8988T (cell line): ENCODE data around the gene PPP3CA.

Experiments
- DNase-seq: peaks from one replicate; pipeline ENCODE4 v3.0.0; 2011

The PPP3CA gene

DNA sequence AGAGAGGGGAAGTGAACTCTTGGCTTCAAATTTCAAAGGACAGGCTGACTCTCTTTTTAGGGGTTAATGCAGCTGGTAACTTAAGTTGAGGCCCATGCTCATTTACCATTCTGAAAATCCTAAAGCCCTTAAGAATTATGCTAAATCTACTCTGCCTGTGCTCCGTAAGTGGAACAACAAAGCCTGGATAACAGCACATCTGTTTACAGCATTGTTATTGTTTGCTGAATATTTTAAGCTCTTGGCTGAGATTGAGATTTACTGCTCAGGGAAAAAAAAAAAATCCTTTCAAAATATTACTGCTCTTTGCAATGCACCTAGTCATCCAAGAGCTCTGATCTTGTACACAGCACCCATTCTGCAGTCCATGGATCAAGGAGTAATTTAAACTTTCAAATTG lies 17.7 kb downstream of the PPP3CA start:
- DNase-seq, result no peak

DNA sequence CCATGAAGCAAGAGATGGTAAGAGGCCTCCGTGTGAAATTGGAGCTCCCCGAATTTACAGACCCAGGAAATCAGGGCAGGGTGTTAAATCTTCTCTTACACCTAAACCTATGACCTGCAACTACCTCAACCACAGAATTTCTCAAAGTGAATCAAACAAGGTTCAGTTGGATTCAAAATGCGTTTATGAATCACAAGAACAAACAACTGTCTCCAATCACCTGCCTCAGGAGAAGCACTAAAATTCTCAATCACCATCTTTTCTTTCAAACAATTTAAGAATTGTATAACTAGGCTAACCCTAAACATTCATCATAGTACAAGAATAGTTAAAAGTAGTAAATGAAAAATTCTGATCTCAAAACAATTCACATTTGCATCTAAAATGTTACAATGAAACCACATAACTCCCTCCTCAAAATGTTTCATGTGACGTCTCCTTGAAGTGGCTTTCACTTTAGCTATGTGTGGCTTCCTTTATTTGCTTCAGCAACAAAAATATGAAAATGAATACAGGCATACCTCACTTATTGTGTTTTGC lies 19.2 kb downstream of the PPP3CA start:
- DNase-seq, result no peak

DNA sequence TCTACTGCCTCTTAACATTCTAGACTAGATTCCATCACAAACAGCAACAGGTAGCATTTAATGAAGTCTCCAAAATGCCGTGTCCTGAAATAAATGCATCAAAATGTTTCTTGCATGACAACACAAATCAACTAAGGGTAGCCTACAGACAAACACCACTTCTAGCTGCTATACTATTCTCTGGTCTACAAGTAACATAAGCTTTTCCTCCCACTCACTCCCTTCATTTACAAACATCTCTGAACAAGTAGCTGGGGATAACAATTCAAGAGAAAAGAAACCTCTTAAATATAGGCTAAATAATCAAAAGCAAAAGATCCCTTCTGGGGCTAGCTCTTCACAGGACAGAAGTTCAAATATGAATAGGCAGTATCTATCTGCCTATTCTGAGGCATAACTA lies 20.8 kb downstream of the PPP3CA start:
- DNase-seq, result no peak

DNA sequence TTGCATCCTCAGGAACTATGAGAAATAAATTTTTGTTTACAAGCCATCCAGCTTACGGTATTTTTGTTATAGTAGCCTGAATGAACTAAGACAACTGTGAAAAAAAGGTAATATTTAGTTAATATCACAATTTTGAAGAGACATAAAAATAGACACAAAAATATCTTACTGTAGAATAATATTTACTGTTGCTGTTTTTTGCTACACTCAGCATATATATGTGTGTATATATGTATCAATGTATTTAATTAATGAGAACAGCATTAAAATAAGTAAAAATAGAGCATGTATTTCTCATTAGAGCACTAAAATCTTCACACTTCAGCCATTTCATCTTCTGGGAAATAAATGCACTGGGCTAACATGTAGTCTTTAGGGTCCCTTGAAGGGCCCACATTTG lies 24.6 kb downstream of the PPP3CA start:
- DNase-seq, result no peak

DNA sequence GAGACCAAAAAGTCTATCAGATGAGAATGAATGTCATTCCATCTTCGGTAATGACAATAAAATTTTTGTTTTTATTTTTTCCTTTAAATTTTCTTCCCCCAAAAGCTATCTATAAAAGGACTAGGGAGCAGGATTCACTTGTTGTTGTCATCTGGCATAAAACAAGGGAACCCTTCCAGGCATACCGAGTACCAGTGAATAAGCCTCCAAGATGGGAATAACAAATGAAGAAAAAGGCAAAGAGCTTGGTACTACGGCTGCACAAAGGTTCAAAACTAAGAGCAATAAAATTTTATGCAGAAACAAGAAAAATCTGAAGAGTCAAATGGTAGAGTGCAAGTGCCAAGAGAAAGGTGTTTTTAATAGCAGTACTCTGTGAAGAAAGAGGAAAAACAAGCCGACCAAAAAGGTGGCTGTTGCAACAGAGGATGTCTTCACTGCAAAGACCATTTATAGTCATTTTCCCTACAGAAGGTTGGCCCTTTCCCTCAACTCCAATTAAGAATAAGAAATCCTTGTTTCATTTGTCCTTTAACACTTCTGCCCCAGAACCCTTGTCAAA lies 25.8 kb downstream of the PPP3CA start:
- DNase-seq, result no peak

DNA sequence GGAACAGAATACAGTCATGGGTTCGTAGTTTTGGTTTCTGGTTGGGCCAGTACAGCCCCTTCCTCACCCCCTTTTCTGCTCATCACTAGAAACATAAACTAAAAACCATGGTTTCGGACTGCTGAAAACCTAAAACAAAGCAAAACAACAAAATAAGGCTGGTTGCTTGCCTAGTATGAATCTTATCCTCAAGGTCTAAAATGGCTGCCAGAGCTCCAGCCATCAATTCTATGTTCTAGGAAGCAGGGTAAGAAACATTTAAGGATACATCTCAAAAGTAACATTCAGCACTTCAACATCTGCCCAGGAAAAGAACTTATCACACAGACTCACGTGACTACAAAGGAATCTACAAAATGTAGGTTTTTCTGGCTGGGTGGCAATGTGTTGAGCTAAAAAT lies 31.5 kb downstream of the PPP3CA start:
- DNase-seq, result no peak

DNA sequence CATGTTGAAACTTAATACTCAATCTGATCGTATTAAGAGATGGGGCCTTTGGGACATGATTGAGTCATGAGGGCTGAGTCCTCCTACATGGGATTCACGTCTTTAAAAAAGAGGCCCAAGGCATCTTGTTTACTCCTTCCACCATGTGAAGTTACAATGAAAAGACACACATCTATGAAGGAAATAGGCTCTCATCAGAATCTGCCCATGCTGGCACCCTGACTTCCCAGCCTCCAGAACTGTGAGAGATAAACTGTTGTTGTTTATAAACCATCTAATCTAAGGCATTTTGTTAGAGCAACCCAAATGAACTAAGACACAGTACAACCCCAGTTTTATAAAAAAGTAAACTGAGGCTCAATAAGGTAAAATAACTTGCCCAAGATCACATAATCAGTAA lies 32.3 kb downstream of the PPP3CA start:
- DNase-seq, result no peak

DNA sequence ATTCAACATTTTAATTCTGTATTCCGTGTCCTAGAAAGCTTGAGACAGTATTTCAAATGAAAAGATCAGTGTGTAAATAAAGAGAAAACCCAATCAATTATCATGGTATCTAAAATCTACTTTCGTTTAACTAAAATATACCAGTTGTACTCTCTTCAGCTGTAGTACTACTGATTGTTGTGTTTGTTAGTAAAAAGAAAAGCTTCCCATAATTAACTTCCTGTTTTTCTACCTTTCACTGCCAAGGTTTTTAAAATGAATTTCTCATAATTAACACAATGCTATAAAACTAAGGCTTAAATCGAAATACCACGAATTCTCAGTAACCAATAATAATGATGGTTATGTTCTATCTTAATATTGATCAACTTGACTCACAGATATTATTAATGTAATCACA lies 37.4 kb downstream of the PPP3CA start:
- no peak for DNase-seq

DNA sequence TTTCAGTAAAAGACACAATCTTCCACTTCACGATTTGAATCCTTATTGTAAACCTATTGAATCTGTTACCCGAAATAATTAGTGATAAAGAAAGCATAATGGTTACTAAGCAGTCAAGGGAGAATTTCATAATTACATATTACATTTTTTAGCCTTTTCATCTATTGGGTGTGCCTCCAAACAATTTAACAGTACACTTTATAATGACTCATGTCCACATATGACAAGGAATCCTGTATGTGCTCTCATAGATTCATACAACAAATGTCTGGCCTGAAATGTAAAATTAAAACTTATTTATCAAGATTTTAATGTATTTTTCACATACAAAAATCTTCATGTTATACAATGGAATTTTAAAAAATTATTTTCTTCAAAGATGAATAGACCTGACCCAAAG lies 39.4 kb downstream of the PPP3CA start:
- no peak for DNase-seq

DNA sequence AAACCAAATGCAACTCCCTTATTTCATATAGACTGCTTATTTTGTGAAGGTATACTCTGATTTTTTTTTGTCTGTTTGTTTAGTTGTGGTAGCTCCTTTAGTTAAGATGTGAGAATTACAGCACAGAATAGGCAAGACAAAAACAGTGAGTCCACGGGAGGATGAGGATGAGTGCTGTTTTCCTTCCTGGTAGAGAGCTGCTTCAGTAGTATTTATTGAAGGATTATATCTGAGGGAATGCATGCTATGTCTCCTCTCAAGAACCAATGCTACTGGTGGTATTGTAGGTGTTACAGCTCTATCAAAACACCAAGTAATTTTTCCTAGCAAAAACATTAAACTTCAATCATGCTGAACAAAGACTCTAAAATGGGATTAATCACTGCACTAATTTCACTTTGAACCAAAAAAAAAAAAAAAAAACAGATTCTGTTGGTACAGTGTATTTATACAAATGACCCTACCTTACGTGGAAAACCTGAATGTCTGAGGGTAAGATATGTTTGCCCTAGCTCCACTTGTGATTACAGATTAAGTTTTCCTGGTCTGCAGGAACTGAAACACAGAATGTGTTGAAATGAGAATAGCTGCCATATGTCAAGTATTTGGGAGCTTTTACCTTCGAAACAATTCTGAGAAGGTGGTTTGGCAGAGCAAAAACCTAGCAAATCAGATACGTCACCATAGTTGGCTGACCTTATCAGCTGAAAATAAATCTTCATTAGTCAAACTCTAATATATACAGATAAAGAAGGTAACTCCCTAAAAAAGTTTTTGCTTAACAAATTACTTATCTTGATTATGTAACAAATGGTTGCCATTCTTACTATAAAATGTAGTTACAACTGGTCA lies 40.3 kb downstream of the PPP3CA start:
- no peak for DNase-seq

DNA sequence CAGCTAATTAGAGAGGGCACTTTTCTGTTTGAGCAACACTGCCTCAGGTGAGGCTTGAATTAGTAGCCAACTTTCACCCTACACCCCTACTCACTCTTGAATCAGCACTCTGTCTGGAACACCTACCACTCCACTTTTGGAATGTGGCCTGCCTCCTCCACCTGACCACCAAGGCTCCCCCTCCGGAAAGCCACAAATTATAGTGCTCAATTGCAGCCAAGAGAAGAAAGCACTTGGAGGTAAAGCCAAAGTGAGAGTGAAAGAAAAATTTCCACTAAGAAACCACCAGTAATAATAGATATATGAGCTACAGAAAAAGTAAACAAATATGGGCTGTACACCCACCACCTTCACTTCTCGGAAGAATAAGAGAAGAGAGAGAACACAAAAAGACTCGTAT lies 41.1 kb downstream of the PPP3CA start:
- DNase-seq, result no peak

DNA sequence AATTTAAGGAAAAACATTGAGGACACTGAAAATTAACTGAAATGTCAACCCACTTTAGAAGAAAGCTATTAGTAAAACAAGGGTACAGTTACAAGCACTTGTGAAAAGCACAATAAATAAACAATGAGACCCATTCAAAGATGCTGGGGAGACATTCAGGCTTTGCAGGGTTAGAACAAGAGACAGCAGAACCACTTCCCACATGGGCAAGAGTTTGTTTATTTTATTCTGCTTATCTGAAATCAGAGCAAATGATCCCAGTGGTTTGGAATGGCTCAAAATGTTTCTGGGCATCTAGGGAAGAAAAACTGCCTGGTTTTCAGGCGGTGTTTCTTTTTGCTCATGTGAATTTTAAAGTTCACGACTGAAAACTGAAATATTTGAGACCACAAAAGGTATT lies 42.4 kb downstream of the PPP3CA start:
- DNase-seq, result no peak

DNA sequence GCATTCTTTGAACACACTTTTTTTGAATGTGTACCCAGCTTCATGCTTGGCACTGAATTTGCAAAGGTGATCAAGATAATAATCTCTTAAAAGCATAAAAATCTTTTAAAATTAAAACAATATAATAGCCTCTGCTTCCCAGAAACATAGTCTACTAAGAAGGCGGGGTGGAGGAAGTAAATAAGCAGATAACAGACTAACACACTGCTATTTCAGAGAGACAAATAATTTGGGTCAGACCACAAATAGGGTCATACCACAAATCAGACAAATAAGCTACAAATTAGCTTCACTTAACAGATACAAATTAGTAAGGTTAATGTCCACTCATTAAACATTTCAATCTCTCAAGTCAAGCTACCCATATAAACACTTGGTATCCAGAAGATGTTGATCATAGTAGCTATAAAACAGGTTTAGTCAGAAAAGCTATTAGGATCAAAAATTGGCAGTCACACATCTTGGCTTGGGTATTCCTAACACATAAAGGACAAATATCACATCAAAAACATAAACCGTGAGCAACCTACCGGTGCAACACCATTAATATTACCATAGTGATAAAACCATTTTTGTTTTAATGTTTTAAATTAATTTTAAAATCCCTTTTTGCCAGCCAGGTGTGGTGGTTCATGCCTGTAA lies 47.3 kb downstream of the PPP3CA start:
- no peak for DNase-seq

DNA sequence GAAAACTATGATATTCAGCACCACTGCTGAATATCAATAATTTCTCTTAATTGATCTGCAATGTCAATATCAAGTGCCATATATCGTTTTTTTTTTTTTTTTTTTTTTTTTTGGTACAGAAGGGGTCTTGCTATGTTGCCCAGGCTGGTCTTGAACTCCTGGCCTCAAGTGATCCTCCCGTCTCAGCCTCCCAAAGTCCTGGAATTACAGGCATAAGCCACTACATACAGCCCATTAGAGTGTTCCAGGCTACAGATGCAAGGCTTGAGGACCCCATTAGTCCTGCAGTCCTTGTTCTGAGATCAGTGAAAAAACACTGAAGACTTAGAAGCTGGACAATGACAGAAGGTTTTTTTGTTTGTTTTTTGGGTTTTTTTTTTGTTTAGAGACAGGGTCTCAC lies 48.3 kb downstream of the PPP3CA start:
- DNase-seq, result no peak

DNA sequence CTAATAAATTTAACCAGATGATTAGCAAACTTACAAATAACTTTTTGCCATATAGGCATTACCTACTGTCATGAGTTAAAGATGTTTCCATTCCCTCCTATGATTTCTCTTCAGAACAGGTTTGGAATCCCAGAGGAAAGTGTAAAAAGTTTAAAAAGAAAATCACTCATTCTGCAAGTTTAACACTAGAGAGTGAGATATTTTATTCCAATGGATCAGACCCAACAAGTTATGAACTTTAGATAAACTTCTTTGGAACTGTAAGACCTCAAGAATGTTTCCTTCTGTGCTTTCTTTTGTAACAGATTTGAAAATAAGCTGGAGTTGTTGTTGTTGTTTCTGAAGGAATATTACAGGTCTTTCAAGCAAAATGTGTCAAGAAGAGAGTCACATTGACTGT lies 51.6 kb downstream of the PPP3CA start:
- no peak for DNase-seq

DNA sequence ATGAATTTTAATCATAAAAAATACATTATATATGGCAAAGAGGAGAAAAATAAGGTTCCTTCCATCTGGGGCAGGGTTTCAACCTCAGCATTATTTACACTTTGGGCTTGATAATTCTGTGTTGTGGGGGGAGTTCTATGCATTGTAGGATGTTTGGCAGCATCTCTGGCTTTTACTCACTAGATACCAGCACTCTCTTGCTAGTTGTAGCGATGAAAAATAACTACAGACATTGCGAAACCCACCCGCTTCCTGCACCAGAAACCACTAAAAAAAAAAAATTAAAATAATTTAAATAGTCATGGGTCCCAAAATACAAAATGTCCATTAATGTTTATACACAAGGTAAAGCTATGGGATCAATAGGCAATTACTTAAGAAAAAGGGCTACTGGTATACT lies 52.7 kb downstream of the PPP3CA start:
- DNase-seq, result no peak

DNA sequence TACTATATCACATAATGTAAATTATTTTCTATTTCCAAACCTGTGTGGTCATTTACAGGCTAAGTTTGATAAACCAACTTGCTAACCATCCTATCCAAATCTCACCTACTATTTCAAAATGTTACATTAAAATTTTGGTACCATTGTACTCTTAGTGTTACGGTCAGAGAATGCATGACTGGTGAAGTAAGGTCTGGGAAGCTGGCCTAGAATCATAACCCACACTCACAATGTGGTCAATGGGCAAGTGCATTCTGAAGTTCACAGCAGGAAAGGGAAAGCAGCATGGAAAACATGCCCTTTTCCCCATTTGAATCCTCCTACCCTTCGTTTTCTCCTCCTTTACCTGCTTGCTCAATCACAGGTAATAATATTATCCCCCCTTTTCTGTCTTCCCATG lies 54.4 kb downstream of the PPP3CA start:
- no peak for DNase-seq

DNA sequence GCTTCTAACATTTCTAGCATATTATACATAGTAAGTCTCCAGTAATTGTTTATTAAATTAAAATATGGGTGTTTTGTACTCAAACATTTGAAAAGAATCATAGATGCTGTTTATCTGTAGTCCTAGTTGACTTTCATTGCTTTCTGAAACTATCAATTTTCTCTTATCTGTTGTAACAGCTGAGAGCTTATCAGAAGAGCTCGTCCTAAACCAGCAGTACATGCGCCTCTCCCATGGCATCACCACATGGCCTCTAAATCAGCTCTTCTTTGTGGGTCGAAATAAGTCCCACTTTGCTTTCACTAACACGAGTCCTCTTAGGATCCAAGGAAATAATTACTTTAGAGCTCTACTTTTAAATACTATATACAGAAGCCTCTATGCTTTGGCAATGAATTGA lies 55.1 kb downstream of the PPP3CA start:
- DNase-seq, result no peak

DNA sequence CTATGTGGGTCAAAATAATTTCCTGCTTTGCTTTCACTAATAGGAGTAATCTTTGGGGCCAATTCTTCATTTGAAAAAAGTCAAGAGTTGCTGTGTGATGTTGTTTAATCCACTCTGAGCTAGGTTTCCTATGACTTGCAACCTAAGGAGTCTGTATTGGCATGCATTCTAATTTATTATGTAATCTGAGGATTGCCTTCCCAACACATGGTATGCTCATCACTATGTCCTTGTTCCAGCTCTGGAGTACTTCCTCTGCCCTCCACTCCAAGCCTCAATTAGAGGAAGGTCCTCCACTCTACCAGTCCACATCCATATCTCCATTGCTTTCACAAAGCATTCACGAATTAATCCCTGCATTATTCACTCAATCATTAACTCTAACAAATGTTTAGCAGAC lies 56.1 kb downstream of the PPP3CA start:
- no peak for DNase-seq

DNA sequence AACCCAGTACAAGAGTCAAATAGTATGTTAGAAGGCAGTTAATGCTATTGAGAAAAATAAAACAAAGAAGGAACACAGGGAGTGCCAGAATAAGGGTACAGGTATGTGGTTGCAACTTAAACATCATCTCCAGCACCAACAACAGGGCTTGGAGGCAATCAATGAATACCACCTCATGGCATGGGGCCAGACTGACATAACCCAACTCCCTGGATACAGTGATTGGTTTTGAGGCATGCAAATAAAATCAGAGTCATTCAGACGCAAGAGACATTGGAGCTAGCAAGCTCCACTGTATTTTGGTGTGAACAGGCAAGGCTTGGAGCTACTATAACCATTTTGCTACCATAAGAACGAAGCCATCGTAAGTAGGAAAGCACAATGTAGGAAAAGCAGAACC lies 56.7 kb downstream of the PPP3CA start:
- DNase-seq, result no peak

DNA sequence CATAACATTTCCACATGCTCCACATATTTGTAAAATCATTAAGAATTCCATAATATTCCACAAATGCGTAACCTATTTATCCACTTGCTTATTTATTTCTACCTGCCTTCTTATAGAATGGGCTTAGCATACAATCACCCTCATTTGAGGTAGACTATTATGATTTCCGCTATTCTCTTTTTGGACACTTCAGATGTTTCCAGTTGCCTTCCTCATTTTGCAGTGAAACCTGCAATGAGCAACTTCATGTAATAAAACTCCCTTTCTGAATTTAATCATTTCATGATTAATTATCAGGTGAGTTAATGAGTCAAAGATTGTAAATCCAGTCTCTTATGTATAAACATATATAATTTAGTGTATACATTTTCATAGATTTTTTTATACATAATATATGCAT lies 58.0 kb downstream of the PPP3CA start:
- DNase-seq, result no peak

DNA sequence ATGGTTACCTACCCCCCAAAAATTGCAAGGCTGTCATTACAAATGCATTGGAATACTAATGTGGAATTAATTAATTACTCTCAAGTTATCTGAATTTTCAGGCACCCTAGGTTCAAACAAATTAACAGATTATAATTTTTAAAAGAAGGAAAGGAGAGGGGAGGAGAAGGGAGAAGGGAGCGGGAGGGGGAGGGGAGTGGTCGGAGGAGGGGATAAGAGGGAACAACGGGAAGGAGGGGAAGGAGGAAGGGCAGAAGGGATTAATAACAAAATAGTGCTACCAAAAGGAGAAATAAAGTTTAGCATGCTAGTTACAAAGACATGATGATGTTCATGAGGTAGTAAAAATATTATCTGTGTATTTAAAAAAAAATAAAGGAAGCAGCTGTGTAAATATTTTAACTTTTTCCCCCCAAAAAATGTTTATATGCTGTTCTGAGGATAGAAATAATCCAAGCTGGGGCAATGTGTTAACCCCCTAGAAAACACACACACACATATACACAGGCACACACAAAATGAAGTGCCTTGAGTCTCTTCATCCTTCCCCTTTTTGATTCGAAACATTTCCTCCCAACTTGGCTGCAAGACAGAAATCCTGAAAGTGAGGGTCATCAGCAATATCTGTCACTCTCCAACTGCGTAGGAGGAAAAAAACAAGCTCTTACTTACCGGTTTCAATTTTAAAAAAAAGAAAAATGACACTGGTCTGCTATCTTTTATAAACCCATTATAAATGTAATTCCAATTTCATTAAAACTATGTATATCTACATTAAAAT lies 58.8 kb downstream of the PPP3CA start:
- no peak for DNase-seq

DNA sequence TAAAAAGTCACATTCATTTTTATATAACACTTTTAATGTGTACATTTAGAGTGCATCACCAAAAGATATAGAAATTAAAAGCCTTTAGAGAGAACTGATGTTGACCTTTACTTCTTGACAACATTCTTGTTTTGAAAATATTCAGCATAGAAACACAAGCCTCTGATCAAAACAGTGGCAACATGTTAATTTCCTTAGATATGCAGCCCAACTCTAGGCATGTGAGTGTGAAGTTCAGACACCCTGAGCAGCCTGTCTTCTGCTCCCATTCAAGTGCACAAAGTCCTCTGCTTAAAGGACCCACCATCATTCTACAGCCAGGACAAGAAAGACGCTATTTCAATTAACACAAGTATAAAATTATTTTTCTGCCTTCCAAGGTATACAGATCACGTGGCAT lies 60.0 kb downstream of the PPP3CA start:
- no peak for DNase-seq
